Pulmonary artery endothelial cell (primary cell): Measurements from ENCODE around the gene SPRY1. TPM values are rescaled to one million over a fixed set of nuclear protein-coding genes. Genes with fewer than 3 reads are reported as not detected.
A peak's percentile ranks its signal among the peaks of the same experiment; 100 is the strongest.

ENCODE experiments used
- DNase-seq: peaks from one replicate; pipeline ENCODE4 v3.0.0-alpha.2; 2011; ENCODE audit warnings: low read depth, low spot score
- total RNA-seq: library from RNA; depleted of rRNA; stranded (reverse); fragments of >200 nt; gene quantifications from 2 replicates; pipeline ENCODE4 v1.2.3, GENCODE V29; 2014

Gene SPRY1
- total RNA-seq, 1 donor from 2014 or later = 20.5 TPM

DNA sequence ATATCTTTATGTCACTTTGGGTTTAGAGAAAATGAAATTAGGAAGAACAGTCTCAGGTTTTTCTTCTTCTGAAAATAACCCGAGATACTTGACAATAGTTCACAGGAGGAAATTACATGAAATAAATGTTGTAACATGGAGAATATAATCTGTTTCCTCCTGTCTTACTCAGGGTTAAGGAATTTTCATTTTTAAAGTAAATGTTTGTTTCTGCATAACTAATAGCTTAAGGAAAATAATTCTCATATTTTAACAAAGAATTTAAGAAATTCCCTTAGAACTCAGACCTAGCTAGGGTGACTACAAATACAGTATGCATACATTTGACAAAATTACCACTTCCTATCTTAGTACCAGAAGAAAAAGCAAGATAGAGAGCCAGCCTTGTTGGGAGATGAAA lies 17.2 kb upstream of the SPRY1 start:
- DNase-seq = no peak

GRCh38 chr4:123380728-123381716 lies 15.6 kb upstream of the SPRY1 start:
- no peak for DNase-seq

DNA sequence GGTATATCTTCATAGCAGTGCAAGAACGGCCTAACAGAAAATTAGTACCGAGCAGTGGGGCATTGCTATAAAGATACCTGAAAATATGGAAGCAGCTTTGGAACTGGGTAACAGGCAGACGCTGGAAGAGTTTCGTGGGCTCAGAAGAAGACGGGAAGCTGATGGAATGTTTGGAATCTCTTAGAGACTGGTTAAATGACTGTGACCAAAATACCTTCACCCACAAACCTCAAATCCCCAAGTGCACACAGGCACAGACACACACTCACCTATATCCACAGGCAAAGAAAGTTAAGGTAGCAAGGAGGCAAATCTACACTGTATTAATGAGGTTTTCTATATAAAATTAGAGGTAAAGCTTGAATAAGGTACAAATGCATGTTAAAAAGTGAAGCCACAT lies 14.6 kb upstream of the SPRY1 start:
- DNase-seq = no peak

DNA sequence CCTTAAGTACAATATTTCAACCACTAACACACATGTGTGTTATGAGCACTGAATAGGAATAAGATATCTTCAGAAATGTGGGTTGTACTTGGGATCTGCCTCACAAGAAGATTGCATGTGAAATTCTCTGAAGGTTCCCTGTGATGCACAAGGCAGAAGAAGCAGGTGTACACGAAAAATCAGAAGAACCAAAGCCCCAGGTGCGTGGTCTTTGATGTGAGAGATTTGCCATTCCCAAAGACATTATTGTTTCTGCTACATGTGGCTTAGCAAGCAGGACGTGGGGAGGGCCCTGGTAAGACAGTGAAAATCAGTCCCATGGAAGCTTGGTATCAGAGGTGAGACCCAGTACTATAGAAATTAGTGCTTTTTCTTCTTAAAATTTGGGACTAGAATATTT lies 13.0 kb upstream of the SPRY1 start:
- DNase-seq = no peak

GRCh38 chr4:123386609-123387008 lies 10.0 kb upstream of the SPRY1 start:
- peak; percentile 86 for DNase-seq

- no peak for DNase-seq
These were observed 5.6 kb upstream of the SPRY1 start for GRCh38 chr4:123390846-123391456.

DNA sequence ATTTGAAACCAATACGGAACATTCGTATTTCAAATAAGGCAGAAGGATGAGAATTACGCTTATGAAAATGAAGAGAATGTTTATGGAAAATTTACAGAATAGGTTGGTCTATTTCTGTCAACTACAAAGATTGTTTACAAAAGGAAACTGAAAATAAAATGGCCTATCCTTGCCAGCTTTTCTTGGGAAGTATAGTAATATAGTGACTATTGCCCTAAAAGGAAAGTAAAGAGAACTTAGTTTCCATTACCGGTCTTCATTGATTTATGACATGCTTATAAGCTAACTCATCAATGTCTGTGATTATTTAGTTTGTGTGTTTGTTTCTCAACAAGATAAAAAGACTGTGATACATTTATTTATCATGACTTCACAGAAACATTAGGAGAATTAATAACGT lies 2.9 kb upstream of the SPRY1 start:
- DNase-seq = no peak

DNA sequence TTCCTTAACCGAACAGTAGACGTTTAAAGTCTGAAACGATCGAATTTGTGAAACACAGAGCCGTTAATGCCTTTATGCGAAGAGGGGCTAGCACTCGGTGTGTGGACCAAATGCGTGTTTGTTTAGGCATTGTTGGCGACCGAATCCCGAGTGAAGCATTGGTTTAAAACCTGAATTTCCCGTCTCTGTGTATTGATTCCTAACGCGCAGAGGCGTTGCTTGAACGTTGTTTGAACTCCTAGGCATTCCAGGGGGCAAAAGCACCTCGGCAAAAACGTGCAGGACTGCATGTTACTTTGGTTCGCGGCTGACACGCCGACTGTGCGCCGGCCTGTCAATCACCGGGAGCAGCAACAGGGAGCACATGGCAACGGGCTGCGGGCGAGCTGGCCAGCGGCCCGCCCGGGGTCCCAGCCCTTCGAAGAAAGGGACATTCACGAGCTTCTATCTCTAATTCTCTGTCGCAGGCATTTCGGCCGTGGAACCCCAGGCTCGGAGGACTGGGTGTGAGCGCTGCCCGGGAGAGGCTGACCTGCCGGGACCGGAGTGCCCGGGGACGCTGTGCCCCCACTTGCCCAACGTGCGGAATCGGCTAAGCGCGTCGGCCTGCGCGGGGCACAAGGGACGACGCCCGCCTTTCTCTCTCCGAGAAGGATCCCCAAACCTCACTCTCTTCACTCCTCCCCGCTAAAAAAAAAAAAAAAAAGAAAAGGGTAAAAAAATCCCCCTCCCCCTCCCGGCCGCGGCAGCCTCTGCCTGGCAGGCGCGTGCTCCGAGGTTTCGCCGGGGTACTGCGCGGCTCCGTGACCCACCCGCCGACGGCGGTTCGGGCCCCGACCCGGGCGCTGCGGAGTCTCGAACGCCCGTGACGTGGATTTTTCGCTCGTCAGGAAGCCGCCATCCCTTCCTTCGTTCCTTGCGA lies 810 bp downstream of the SPRY1 start:
- peak; percentile 22 for DNase-seq

DNA sequence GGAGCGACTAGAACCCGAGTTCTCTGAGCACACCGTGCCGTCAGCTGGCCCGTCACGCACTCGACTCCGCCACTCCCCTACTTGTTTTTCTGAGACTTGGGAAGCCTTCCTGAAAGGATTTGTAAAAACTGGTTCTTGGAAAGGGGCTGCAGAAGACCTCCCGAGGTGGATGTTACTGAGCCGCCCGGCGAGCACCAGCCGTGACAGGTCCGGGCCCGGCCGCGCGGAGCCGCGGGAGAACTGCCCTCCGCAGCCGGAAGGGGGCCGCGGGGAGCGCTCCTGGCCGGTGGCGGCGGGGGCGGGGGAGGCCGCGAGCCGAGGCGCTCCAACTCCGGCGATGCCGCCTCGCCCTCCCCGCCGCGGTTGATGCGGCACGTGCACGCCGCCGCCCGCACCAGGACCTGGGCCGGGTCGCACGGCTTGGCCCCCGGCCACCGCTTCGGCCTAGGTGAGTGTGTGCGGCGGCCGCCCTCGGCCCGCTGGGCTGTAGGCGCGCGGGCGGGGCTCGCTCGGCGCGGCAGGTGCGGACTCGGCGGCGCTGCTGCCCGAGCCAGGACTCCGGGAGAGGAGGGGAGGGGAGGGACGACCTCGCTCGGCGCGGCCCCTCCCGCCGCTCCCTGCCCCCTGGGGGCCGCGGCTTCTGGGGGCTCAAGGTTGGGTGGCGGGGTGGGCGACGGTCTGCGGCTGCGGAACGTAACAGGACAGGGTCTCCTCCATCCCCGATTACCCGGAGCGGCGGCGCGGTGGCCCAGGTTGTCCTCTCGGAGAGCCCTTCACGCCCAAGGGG lies 1.7 kb downstream of the SPRY1 start:
- DNase-seq = no peak

- peak; percentile 64 for DNase-seq
These were observed 2.4 kb downstream of the SPRY1 start for GRCh38 chr4:123398853-123399626.

- no peak for DNase-seq
These were observed 3.2 kb downstream of the SPRY1 start for GRCh38 chr4:123399627-123400358.

DNA sequence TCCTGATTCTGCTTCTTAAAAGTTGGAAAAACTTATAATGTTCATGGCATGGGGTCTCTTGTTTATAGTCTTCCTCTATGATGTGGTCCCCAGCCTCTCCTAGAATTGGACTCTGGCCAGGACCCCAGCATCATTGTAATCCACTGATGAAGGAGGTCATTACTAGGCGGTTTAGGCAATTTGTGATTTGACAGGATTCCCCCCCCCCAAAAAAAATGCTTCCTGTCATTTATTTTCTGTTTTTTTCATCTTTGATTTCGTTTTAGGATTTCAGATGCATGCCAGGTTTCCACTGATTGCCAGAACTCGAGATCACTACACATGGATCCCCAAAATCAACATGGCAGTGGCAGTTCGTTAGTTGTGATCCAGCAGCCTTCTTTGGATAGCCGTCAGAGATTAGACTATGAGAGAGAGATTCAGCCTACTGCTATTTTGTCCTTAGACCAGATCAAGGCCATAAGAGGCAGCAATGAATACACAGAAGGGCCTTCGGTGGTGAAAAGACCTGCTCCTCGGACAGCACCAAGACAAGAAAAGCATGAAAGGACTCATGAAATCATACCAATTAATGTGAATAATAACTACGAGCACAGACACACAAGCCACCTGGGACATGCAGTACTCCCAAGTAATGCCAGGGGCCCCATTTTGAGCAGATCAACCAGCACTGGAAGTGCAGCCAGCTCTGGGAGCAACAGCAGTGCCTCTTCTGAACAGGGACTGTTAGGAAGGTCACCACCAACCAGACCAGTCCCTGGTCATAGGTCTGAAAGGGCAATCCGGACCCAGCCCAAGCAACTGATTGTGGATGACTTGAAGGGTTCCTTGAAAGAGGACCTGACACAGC lies 4.9 kb downstream of the SPRY1 start:
- DNase-seq = no peak

GRCh38 chr4:123402121-123402465 lies 5.5 kb downstream of the SPRY1 start:
- no peak for DNase-seq

- DNase-seq = no peak
These were observed 6.5 kb downstream of the SPRY1 start for GRCh38 chr4:123403080-123403604.

- no peak for DNase-seq
These were observed 7.9 kb downstream of the SPRY1 start for GRCh38 chr4:123404533-123404932.

DNA sequence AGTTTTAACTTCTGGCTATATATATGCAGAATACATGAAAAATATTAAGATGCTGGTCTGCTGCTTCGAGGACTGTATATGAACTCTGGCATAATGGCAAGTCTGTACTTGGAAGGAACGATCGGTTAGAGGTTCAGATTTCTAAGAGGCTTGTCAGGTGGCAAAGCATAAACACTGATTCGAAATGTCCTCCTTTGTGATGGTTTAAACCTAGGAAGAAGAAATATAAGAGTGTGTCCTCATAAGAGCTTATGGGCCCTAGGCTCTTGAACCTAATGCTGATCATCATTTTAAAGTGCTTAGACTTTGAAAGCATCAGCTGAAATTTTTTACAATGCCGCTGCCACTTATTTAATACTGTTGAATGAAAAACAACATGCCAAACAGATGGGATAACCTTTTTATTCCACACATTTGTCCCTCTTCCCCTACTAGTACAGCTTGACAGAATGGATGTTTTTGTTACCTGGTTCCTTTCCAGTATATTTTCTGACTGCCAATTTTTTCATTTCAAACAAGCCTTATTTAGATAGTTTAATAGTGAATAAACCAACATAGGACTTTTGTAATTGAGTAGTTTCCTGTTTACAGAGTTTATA lies 8.8 kb downstream of the SPRY1 start:
- DNase-seq = no peak

DNA sequence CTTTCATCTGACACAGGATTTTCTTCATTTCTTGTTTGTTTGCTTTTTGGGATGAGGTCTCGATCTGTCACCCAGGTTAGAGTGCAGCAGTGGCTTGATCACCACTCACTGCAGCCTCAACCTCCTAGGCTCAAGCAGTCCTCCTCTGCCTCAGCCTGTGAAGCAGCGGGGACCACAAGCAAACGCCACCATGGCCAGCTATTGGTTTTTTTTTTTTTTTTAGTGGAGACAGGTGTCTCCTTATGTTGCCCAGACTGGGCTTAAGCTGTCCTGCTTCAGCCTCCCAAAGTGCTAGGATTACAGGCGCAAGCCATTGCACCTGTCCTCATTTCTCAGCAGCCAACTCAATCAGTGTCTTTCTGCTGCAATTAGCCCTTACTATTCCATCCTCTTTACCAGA lies 10.3 kb downstream of the SPRY1 start:
- no peak for DNase-seq
